Transverse colon (tissue), 3 donors: ENCODE results near the gene PYGL.

Experiments used
- EP300 ChIP-seq: sonication (generic); formaldehyde crosslinking; IDR thresholded peaks from one replicate; pipeline ENCODE4 v1.6.1; 2017; ENCODE audit warnings: antibody characterized with exemption, low read depth
- POLR2A ChIP-seq: fragments of 450-650 bp; IDR thresholded peaks from one replicate; pipeline ENCODE4 v1.6.1; 2016; ENCODE audit warnings: antibody characterized with exemption, mild to moderate bottlenecking, moderate library complexity
- TF ChIP-seq, protein P1 (sequence below), 5 experiments: fragments of 200-600 bp in 3 of 5; fragments of 450-650 bp in 2 of 5; sonication (generic) in 3 of 5; IDR thresholded peaks; 1 replicate in 2 of 5; 2 replicates in 3 of 5; pipeline ENCODE4 v1.5.1; 2016 to 2017; ENCODE audit warnings: antibody characterized with exemption in 5 of 5, inconsistent platforms in 3 of 5, mild to moderate bottlenecking in 2 of 5, moderate library complexity in 1 of 5

DNA sequence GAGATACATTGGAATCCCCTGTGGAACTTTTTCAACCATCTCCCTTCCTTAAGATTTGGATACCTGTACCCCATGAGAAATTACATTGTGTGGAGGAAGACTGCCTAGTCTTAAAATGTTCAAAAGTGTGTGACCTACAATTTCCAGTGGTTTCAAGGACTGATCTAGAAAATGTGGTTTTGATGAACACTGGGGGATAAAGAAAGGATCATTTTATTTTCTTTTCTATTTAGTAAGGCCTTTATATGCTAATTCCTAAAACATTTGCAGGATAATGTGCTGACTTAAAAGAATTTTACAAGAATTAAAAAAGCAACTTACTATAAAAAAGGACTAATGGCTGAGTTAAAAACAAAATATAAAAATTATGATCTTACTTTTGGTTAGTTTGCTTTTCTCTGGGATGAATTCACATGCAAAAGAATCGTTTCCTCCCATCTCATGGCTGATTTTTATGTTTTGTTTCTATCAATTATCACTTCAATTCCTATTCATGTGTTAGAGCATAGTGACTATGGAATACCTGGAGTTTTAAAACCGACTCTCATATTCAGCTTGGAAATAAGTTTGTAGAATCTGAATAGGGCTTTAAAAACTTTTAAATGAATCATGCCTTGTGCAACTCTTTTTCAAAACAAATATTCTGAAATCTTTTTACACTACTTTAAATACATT is 39.9 kb upstream of the PYGL start:
- TF ChIP-seq, protein P1, sequence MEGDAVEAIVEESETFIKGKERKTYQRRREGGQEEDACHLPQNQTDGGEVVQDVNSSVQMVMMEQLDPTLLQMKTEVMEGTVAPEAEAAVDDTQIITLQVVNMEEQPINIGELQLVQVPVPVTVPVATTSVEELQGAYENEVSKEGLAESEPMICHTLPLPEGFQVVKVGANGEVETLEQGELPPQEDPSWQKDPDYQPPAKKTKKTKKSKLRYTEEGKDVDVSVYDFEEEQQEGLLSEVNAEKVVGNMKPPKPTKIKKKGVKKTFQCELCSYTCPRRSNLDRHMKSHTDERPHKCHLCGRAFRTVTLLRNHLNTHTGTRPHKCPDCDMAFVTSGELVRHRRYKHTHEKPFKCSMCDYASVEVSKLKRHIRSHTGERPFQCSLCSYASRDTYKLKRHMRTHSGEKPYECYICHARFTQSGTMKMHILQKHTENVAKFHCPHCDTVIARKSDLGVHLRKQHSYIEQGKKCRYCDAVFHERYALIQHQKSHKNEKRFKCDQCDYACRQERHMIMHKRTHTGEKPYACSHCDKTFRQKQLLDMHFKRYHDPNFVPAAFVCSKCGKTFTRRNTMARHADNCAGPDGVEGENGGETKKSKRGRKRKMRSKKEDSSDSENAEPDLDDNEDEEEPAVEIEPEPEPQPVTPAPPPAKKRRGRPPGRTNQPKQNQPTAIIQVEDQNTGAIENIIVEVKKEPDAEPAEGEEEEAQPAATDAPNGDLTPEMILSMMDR (IDR thresholded peaks at IDR 0.05): no peak
- TF ChIP-seq POLR2A (no peak), EP300 (no peak)
